HUES48 (cell line): ENCODE data around the gene PRKCH.
"Not testable (repeated sequence)": the region's sequence is repeated elsewhere in the genome, so short reads cannot be mapped to it uniquely, and the experiment has no call there.

Experiments
- H3K27ac ChIP-seq: one replicate; pipeline ENCODE4 v1.7.0; 2013; ENCODE audit warnings: low read depth, low read length, inconsistent platforms
- H3K27me3 ChIP-seq: 2 replicates; pipeline ENCODE4 v1.6.1; 2013; ENCODE audit warnings: mild to moderate bottlenecking, low read length; ENCODE audit not compliant: control insufficient read depth, insufficient read depth
- H3K36me3 ChIP-seq: 2 replicates; pipeline ENCODE4 v1.6.1; 2013; ENCODE audit warnings: low read length; ENCODE audit not compliant: control insufficient read depth, insufficient read depth
- H3K4me1 ChIP-seq: 2 replicates; pipeline ENCODE4 v1.6.1; 2013; ENCODE audit warnings: mild to moderate bottlenecking, low read length; ENCODE audit not compliant: control insufficient read depth, insufficient read depth
- H3K4me3 ChIP-seq: 2 replicates; pipeline ENCODE4 v1.5.1; 2013; ENCODE audit warnings: mild to moderate bottlenecking, low read depth, low read length
- H3K9ac ChIP-seq: 2 replicates; pipeline ENCODE4 v1.6.1; 2013; ENCODE audit warnings: mild to moderate bottlenecking, low read depth, low read length, moderate library complexity
- H3K9me3 ChIP-seq: 2 replicates; pipeline ENCODE4 v1.6.1; 2013; ENCODE audit warnings: low read length; ENCODE audit not compliant: control insufficient read depth, insufficient read depth

The PRKCH gene

GRCh38 chr14:61409782-61410181 lies 88.4 kb downstream of the PRKCH start:
- Histone ChIP-seq H3K27me3 (no peaks in the 10 kb centered on the region), H3K4me1 (peaks cover 20% of the 10 kb centered on the region), H3K9ac (no peak overlapping the region), H3K9me3 (no peaks in the 10 kb centered on the region), H3K36me3 (no peaks in the 10 kb centered on the region), H3K27ac (no peak overlapping the region), H3K4me3 (no peak overlapping the region)

DNA sequence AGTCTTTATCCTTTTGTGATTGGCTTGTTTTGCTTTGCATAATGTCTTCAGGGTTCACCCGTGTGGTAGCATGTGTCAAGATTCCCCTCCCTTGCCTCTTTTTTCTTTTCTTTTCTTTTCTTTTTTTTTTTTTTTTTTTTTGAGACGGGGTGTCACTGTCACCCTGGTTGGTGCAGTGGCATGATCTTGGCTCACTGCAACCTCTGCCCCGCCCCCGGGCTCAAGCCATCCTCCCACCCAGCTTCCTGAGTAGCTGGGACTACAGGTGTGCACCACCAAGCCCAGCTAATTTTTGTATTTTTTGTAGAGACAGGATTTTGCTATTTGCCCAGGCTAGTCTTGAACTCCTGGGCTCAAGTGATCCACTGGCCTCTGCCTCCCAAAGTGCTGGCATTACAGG lies 94.6 kb downstream of the PRKCH start:
- not testable (repeated sequence) for H3K27ac ChIP-seq, H3K36me3 ChIP-seq, H3K27me3 ChIP-seq, H3K4me1 ChIP-seq, H3K9ac ChIP-seq, H3K4me3 ChIP-seq, H3K9me3 ChIP-seq

- H3K27ac ChIP-seq: no peak overlapping the region
- H3K9me3 ChIP-seq: no peaks in the 10 kb centered on the region
- H3K4me1 ChIP-seq: no peaks in the 10 kb centered on the region; the same call in 1 of the 2 replicates
- no peaks in the 10 kb centered on the region for H3K27me3 ChIP-seq
- H3K36me3 ChIP-seq: no peaks in the 10 kb centered on the region
- H3K4me3 ChIP-seq: no peak overlapping the region
- H3K9ac ChIP-seq: no peak overlapping the region
Observed at GRCh38 chr14:61416591-61416990, 95.2 kb downstream of the PRKCH start.

DNA sequence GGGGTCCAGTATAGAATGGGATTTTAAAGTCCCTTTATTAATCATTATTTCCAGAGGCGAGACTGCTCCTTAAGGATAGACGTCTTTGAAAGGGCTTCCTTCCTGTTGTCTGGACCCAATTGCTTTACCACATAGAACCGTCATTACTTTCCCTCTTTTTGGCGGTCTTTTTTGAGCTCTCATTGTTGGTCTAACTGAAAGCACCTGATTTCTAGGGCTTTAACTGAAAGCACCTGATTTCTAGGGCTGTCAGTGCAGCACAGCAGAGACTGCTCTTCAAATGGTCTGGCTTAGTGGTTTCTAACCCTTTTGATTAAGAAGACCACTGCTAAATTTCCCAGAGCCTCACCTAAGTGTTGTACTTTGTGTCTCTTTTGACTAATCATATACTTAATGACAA lies 95.8 kb downstream of the PRKCH start:
- no peak overlapping the region for H3K4me3 ChIP-seq
- no peaks in the 10 kb centered on the region for H3K9me3 ChIP-seq
- no peaks in the 10 kb centered on the region for H3K27me3 ChIP-seq
- H3K36me3 ChIP-seq: no peaks in the 10 kb centered on the region
- no peak overlapping the region for H3K27ac ChIP-seq
- H3K4me1 ChIP-seq: no peaks in the 10 kb centered on the region; the same call in 1 of the 2 replicates
- no peak overlapping the region for H3K9ac ChIP-seq

DNA sequence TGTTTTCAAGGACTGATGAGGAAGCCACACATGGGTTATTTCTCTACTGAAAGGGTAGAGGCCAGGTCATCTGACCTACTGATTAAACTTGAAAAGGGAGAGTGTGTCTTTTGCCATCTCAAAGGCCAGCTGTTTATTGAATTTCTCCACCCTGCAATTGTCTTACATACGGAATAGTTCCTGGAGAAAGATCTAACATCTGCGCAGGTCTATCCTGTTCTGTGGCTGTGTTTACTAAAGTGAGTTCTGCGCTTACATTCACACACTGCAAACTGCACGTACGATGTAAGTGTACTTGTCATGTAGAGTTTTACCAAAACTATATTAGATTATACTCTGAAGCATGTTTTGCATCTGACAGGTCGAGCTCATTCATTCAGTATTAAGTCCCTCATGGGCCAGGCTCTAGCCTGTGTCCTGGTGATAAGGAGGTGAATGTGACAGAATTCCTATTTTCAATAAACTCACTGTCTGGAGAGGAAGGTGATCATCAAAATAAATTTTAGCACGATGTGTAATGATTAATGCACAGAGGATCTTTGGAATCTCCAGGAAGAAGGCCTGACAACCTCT lies 96.6 kb downstream of the PRKCH start:
- no peaks in the 10 kb centered on the region for H3K27me3 ChIP-seq
- H3K4me1 ChIP-seq: no peaks in the 10 kb centered on the region; the same call in 1 of the 2 replicates
- H3K9ac ChIP-seq: no peak overlapping the region

GRCh38 chr14:61418746-61419145 lies 97.4 kb downstream of the PRKCH start:
- no peak overlapping the region for H3K27ac ChIP-seq
- H3K9ac ChIP-seq: no peak overlapping the region
- no peaks in the 10 kb centered on the region for H3K9me3 ChIP-seq
- no peaks in the 10 kb centered on the region; the same call in 1 of the 2 replicates for H3K4me1 ChIP-seq
- H3K4me3 ChIP-seq: no peak overlapping the region
- no peaks in the 10 kb centered on the region for H3K36me3 ChIP-seq
- no peaks in the 10 kb centered on the region for H3K27me3 ChIP-seq

More for the DNA sequence above, 96.6 kb downstream of the PRKCH start:
- H3K9me3 ChIP-seq: no peaks in the 10 kb centered on the region
- H3K27ac ChIP-seq: no peak overlapping the region
- no peak overlapping the region for H3K4me3 ChIP-seq
- no peaks in the 10 kb centered on the region for H3K36me3 ChIP-seq

- no peak overlapping the region for H3K9ac ChIP-seq
- H3K27me3 ChIP-seq: no peaks in the 10 kb centered on the region
- H3K27ac ChIP-seq: no peak overlapping the region
- H3K4me1 ChIP-seq: no peaks in the 10 kb centered on the region; the same call in 1 of the 2 replicates
- H3K36me3 ChIP-seq: no peaks in the 10 kb centered on the region
- H3K9me3 ChIP-seq: no peaks in the 10 kb centered on the region
- no peak overlapping the region for H3K4me3 ChIP-seq
Observed at GRCh38 chr14:61419201-61419600, 97.8 kb downstream of the PRKCH start.

- Histone ChIP-seq H3K9ac (no peak overlapping the region), H3K27me3 (no peaks in the 10 kb centered on the region), H3K4me1 (no peaks in the 10 kb centered on the region; the same call in 1 of the 2 replicates), H3K9me3 (no peaks in the 10 kb centered on the region), H3K36me3 (no peaks in the 10 kb centered on the region), H3K4me3 (no peak overlapping the region), H3K27ac (peak overlapping the region; percentile 66)
Observed at GRCh38 chr14:61420326-61420725, 98.9 kb downstream of the PRKCH start.

DNA sequence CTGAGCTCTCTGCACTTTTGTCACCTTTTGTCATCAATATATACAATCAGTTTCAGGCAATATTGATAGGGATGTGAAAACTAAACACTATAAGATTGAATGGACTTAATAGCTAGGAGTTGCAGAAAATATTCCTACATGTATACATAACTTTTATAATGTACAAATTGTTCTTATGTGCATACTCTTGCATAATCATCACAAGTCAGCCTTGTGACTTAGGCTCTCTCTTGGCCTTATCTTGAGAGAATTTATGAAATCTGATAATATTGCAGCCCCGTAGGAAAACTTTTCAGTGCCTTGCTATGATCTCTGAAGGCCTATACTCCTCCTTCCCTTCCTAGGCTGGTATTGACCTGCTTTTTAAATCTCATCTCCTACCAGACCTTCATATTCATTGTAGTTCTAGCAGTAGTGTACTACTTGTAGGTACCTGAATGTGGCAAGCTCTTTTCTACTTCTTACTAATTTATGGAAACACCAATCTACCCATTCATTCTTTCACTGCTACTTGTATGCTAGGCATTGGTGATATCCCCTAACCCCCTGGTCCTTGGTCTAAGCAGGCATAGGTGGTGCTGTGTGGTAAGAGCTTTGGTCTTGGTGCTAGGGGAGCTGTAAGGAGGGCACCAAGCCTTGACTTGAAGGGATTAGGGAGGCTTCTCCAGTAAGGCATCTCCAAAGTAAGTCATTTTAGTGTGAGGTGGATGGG lies 100.0 kb downstream of the PRKCH start:
- Histone ChIP-seq H3K27ac (no peak overlapping the region), H3K4me1 (no peaks in the 10 kb centered on the region; the same call in 1 of the 2 replicates), H3K36me3 (no peaks in the 10 kb centered on the region), H3K4me3 (no peak overlapping the region), H3K27me3 (no peaks in the 10 kb centered on the region), H3K9ac (no peak overlapping the region), H3K9me3 (no peaks in the 10 kb centered on the region)

- no peak overlapping the region for H3K27ac ChIP-seq
- no peak overlapping the region for H3K4me3 ChIP-seq
- no peaks in the 10 kb centered on the region for H3K36me3 ChIP-seq
- no peak overlapping the region for H3K9ac ChIP-seq
- H3K27me3 ChIP-seq: no peaks in the 10 kb centered on the region
- H3K4me1 ChIP-seq: peaks cover 14% of the 10 kb centered on the region
- H3K9me3 ChIP-seq: no peaks in the 10 kb centered on the region
Observed at GRCh38 chr14:61426048-61426447, 104.7 kb downstream of the PRKCH start.

- Histone ChIP-seq H3K4me1 (peaks cover 14% of the 10 kb centered on the region), H3K36me3 (no peaks in the 10 kb centered on the region), H3K4me3 (no peak overlapping the region), H3K9me3 (no peaks in the 10 kb centered on the region), H3K9ac (no peak overlapping the region), H3K27ac (no peak overlapping the region), H3K27me3 (no peaks in the 10 kb centered on the region)
Observed at GRCh38 chr14:61428261-61428660, 106.9 kb downstream of the PRKCH start.
